ENCODE data around the gene HMG20A. TPM values are rescaled to one million over a fixed set of nuclear protein-coding genes. Genes with fewer than 3 reads are reported as not detected.

Gene HMG20A
- total and polyA plus RNA-seq, 8 donors, result 7.8 to 20.5 (median 12.9) TPM

GRCh38 chr15:77474310-77474988 lies 53.8 kb downstream of the HMG20A start:
- ATAC-seq, result no peak
- TF ChIP-seq CTCF (IDR thresholded peaks at IDR 0.05), result no peak
- Histone ChIP-seq H3K36me3 (peaks cover 0 to 32% (median 0%) of the 10 kb centered on the region in 3 donors), H3K27me3 (no peaks in the 10 kb centered on the region), H3K4me1 (no peaks in the 10 kb centered on the region), H3K9me3 (no peaks in the 10 kb centered on the region), H3K4me3 (no peak overlapping the region), H3K27ac (no peak overlapping the region)
- no peak for DNase-seq
- WGBS, 2 donors, result 79 to 82% methylated on average over 3 of the region's 3 CpGs
- no peak for FAIRE-seq
- intact Hi-C loops (cut with DNase I), result no loop called here

- Histone ChIP-seq H3K36me3 (peaks cover 0 to 37% (median 0%) of the 10 kb centered on the region in 3 donors), H3K27ac (no peak overlapping the region), H3K4me3 (no peak overlapping the region), H3K27me3 (no peaks in the 10 kb centered on the region), H3K9me3 (no peaks in the 10 kb centered on the region), H3K4me1 (no peaks in the 10 kb centered on the region)
- intact Hi-C loops (cut with DNase I), result no loop called here
- TF ChIP-seq CTCF (IDR thresholded peaks at IDR 0.05), result no peak
- FAIRE-seq, result no peak
- ATAC-seq, result no peak
- WGBS, 2 donors, result 98 to 99% methylated on average over 2 of the region's 2 CpGs
- no peak for DNase-seq
Measured at GRCh38 chr15:77475001-77475400, 54.3 kb downstream of the HMG20A start.

- Histone ChIP-seq H3K36me3 (peaks cover 0 to 43% (median 0%) of the 10 kb centered on the region in 3 donors), H3K27ac (no peak overlapping the region), H3K27me3 (no peaks in the 10 kb centered on the region), H3K9me3 (no peaks in the 10 kb centered on the region), H3K4me3 (no peak overlapping the region), H3K4me1 (peaks cover 0 to under 1% (median 0%) of the 10 kb centered on the region in 3 donors)
- WGBS, 2 donors, result 86 to 90% methylated on average over 5 of the region's 5 CpGs
- DNase-seq (no peak), ATAC-seq (no peak), FAIRE-seq (no peak)
- intact Hi-C loops (cut with DNase I), result no loop called here
- no peak for TF ChIP-seq CTCF (IDR thresholded peaks at IDR 0.05)
Measured at GRCh38 chr15:77475898-77476297, 55.2 kb downstream of the HMG20A start.

DNA sequence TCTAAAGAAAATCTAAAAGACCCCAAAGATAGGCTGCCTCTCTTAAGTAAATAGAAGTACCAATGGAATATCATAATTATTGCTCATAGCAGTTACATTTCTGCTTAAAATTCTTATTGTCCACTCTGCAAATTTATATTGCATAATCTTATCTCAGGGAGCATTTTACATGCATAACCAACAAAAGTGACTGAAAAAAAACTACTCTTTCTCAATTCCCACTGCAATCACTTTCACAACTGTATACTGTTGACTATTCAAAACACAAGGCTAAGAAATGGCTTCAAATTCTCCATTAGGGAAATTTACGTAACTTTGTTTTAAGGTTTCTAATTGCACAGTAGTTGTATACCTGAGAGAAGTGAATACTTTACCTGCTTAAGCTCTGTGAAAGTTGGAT lies 56.3 kb downstream of the HMG20A start:
- no peaks in the 10 kb centered on the region for H3K27me3 ChIP-seq
- TF ChIP-seq CTCF (IDR thresholded peaks at IDR 0.05), result no peak
- intact Hi-C loops (cut with DNase I), result no loop called here
- H3K27ac ChIP-seq, result no peak overlapping the region
- H3K9me3 ChIP-seq, result no peaks in the 10 kb centered on the region
- FAIRE-seq (no peak), ATAC-seq (no peak), DNase-seq (no peak)
- peaks cover 0 to 11% (median 0%) of the 10 kb centered on the region in 3 donors for H3K4me1 ChIP-seq
- no peak overlapping the region for H3K4me3 ChIP-seq
- peaks cover 0 to 34% (median 0%) of the 10 kb centered on the region in 3 donors for H3K36me3 ChIP-seq
- 95 to 99% methylated on average over 1 of the region's 1 CpG for WGBS, 2 donors

DNA sequence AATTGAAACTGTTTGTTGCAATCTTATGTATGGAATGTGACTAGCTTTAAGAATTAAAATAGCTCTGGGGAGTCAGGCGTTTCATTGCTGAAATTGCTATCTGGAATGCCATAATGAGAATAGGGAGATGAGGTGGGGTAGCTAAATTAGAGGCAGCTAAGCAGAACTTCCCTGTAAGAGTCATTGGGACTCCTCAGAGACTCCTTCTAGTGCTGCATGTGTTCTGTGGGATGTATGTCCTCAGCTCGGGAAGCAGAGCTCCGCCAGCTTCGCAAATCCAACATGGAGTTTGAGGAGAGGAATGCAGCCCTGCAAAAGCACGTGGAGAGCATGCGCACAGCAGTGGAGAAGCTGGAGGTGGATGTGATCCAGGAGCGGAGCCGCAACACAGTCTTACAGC lies 57.4 kb downstream of the HMG20A start:
- no peaks in the 10 kb centered on the region for H3K9me3 ChIP-seq
- FAIRE-seq (no peak), ATAC-seq (no peak), DNase-seq (no peak)
- no peak for TF ChIP-seq CTCF (IDR thresholded peaks at IDR 0.05)
- H3K36me3 ChIP-seq, result peaks cover 0 to 29% (median 0%) of the 10 kb centered on the region in 3 donors
- no peak overlapping the region for H3K27ac ChIP-seq
- WGBS, 2 donors, result 92 to 96% methylated on average over 8 of the region's 8 CpGs
- intact Hi-C loops (cut with DNase I), result no loop called here
- H3K27me3 ChIP-seq, result no peaks in the 10 kb centered on the region
- H3K4me1 ChIP-seq, result peaks cover 0 to 16% (median 0%) of the 10 kb centered on the region in 3 donors
- no peak overlapping the region for H3K4me3 ChIP-seq
